ENCODE results near the gene KIAA0930.
"Not testable (repeated sequence)": the region's sequence is repeated elsewhere in the genome, so short reads cannot be mapped to it uniquely, and the experiment has no call there.

Gene KIAA0930

DNA sequence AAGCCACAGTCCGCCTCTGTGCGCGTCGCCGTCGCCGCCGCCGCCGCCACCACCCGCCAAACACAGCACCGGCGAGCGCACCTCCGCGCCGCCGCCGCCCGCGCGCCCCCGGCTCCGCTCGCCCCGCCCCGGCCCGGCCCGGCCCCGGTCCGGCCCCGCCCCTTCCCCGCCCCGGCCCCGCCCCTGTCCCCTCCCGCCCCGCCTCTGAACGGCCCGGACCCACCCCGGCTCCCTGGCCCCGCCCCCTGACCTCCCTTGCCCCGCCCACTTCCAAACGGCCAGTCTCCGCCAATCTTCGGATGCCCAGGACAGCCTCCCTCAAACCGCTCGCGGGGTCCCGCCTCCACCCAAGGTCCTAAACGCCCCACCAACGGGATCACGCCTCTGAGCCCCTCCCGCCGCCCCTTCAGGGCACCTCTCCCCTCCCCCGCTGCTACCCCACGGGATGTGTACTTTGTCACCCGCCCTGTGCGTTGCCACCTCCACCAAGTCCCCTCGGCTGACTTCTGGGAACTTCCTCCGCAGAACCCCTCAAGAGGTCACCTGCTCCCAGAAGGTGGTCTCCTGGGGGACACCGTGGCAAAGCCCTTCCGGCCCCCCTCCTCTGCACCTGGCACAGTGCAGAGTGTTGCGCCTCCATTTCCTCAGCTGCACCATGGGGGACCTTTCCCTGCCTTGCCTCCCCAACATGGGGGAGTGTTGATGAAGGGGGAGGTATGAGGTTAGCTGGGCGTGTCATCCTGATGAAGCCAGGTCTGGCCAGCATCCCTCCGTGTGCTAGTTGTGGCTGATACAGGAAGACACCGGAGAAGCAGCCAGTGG is at the start of gene KIAA0930:
KIAA0930 (minus strand) TSS at position 85 of the 822 bp plus-strand sequence. CDS start 191 bp downstream, outside the sequence.
- FAIRE-seq, result no peak

DNA sequence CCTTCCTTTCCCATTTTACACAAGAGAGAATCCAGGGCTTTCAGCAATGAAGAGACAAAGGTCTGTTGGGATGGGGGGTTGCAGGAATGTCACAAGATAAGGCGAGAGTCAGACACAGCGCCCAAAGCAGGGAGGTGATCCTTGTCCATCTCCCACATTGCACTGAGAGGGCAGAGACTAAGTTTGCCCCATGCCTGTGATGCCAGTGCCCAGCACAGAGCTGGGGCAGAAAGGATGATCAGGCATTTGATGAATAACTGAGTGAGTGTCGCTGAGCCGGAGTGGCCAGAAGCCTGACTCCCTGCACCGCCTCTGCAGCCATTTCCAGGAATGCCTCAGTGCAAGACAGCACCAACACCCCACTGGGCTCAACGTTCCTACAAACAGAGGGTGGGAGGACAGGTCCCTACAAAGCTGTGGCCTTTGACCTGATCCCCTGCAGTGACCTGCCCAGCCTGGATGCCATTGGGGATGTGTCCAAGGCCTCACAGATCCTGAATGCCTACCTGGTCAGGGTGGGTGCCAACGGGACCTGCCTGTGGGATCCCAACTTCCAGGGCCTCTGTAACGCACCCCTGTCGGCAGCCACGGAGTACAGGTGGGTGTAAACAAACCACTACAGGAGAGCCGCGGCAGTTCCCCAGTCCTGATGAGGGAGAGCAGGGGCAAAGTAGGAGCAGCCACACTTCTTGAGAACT is 46.3 kb upstream of the KIAA0930 start:
- FAIRE-seq, result no peak

DNA sequence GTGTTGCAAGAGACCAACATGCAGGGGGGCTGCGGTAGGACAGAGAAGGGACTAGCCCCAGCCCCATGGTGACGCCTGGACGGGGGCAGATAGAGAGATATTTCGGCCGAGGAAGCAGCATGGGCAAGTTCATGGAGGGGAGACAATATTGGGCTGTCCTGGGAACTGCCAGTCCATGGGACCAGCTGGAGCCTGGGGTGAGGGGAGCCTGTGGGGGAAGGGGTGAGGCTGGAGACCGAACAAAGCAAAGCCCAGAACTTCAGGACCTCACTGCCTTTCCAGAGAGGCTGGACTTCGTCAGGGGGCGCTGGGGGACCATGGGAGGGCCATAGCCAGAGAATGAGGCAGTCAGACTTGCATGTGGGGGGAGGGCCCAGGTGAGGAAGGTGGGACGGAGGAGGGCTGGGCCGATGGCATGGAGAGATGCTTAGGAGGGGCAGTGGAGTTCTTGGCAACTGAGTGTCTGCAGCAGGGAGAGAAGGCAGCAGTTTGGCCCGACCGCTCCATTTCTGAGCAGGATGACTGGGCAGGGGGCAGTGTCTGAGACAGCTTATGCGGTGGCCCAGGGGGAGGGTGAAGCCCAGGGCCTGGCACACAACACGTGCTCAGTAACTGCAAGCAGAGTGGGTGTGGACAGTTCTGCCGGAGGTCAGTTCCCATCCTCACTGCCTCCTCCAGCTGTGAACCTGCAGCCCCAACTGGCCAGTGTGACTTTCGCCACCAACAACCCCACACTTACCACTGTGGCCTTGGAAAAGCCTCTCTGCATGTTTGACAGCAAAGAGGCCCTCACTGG is 44.8 kb upstream of the KIAA0930 start:
- no peak for FAIRE-seq

DNA sequence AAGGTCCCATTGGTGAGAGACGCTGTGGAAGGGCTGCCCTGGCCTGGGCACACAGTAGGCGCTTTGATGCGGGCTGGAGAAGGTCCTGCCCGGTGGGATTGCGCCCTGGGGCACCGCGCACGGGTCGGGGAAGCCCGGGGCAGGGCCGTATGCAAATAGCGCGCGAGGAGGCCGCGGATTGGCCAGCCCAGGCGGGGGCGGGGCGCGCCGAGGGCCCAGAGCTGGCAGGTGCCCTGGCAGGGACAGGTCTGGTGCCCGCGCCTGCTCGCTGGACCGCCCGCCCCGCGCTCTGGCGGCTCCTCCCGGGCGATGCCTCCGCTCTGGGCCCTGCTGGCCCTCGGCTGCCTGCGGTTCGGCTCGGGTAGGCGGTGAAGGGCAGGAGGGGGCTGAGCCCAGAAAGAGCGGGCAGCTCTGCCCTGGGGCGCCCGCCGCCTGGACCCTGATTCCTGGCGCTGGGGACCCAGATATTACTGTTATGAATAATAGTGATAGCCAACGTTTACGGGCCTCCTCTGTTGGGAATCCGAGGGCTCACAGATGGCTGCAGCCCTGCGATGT is 44.1 kb upstream of the KIAA0930 start, which contains the start of gene UPK3A:
UPK3A (plus strand) TSS at position 245 of the 558 bp plus-strand sequence; CDS start at position 310, 65 bp downstream.
- no peak for FAIRE-seq

DNA sequence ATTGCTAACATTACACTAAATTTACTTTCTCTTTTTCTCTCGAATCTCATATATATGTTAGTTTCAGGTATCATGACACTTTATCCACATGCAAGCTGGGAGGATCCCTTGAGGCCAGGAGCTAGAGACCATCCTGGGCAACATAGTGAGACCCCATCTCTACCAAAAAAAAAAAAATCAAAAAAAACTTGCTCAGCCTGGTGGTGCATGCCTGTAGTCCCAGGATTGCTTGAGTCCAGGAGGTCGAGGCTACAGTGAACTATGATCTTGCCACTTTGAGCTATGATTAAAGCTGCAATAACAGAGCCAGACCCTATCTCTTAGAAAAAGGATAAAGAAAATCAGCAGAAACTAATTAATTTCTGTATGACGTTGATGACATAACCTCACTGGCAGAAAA is 40.3 kb upstream of the KIAA0930 start:
- no peak for FAIRE-seq

DNA sequence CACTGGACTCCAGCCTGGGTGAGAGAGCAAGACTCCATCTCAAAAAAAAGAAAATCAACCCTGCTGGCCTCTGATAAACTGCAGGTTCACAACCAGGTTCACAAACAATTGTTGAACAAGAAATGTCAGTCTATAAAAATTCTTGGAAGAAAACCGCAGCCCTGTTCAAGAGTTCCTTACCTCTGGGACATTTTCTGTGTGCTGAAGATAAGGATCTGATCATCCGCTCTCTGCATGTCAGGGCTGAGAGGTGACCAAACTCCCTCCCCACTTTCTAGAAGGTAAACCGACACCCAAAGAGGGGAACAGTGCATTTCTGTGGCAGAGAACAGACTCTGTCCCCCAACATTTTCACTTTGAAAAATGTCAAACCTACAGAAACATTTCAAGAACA is 39.9 kb upstream of the KIAA0930 start:
- FAIRE-seq, result no peak

DNA sequence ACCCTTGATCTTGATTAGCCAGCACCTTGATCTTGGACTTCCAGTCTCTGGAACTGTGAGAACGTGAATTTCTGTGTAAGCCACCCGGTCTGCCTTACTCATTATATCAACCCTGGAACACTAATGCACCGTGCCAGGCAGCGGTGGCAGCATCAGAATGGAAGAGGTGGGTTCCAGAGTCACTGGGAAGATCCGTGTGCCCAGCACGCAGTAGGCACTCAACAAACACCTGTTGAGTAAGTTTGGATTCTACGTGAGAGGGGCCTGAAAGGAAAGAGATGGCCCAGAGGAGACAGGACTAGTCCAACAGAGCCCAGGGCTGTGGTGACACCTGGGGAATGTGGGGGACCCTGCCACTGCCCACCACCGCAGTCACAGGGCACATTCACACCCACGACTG is 37.4 kb upstream of the KIAA0930 start:
- FAIRE-seq, result no peak

DNA sequence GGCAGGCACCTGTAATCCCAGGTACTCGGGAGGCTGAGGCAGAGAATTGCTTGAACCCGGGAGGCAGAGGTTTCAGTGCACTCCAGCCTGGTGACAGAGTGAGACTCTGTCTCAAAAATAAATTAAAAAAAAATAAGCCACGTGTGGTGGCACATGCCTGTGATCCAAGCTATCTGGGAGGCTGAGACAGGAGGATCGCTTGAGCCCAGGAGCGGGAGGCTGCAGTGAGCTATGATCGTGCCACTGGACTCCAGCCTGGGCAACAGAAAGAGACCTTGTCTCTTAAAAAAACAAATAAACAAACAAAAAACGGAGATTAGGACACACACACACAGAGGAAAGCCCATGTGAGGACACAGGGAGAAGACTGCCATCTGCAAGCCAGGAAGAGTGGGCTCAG is 37.0 kb upstream of the KIAA0930 start:
- FAIRE-seq, result not testable (repeated sequence)

DNA sequence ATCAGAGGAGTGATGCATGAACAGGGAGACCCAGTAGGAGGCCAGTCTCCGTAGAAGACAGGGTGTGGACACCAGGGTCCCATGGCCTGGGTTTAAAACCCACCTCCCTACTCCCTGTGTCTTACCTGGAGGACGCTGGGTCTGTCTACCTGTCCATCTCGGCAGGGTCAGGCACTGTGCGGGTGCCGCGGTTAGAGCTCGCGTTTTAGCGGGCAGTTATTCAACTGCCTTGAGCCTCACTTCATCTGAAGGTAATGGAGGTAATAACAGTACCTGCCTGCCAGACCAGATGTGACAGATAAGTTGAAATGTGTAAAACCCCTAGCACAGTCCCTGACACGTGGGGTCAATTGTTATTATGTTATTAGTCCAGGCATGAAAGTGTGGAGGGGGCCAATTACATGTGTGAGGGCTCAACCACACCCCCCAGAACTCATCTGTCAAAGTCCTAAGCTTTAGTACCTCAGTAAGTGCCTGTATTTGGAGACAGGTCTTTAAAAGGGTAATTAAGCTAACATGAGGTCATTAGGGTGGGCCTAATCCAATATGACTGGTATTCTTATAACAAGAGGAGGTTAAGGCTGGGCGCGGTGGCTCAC is 35.9 kb upstream of the KIAA0930 start:
- no peak for FAIRE-seq

DNA sequence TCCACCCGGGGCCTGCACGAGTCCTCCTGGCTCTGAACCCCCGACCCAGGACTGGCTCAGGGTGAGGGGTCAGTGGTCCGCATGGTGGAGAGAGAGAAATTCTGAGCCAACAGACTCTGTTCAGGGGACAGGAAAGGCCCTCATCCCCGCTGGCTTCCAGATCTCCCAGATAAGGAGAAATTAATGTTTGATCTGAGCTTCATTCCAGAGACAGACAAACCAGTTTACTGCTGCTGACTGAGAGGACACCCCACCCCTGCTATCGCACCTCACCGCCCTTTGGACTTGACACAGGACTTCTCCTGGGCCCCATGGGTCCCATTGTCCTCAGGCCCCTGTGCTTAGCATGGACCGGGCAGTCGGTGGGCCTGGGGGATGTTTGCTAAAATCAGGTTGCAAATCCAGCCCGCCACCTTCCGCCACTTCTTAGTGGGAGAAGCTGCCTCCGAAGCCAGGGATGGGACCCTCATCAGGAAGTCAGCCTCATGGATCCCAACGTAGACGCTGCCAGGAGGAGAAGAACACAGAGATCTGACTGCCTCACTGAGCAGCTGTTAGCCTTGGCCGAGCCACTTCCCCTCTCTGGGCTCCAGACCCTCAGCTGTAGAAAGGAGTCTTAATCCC is 32.9 kb upstream of the KIAA0930 start:
- no peak for FAIRE-seq

DNA sequence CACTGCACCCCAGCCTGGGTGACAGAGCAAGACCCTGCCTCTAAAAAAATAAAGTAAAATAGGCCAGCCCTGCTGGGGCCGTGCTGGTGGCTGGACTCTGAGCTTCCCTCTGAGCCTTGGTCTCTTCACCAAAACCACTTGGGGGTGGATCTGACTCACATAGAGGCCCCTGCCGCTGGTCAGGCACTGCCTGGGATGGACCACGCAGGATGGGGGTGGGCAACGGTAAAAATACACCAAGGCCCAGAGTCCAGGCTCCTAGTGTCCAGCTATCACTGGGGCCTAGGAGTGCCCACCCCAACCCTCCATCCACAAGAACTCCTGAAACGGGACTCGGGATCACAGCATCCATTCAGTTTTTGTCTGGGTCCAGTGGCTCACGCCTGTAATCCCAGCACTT is 31.8 kb upstream of the KIAA0930 start:
- no peak for FAIRE-seq

DNA sequence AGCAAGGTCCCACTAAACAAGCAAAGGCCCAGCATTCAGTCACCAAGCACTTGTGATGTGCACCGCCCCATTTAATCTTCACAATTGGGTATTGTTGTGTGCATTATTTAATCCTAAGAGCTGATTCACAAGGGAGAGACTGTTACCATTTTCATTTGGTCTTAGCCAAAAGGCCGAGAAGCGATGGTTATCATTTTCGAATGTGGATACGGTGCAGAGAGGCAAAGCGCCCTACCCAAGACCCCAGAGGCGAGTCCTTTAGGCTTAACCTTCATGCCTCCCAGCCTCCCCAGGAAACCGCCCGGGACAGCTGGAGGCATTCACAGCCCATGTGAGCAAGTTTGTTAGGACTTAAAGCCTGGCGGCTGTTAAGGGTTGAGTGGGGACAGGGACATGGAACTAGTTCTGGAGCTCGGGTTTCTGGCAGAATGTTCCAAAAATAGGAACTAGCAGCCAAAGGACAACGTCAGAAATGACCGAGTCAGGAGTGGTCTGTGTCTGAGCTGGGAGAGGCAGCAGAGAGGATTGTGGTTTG is 31.0 kb upstream of the KIAA0930 start:
- FAIRE-seq, result no peak

DNA sequence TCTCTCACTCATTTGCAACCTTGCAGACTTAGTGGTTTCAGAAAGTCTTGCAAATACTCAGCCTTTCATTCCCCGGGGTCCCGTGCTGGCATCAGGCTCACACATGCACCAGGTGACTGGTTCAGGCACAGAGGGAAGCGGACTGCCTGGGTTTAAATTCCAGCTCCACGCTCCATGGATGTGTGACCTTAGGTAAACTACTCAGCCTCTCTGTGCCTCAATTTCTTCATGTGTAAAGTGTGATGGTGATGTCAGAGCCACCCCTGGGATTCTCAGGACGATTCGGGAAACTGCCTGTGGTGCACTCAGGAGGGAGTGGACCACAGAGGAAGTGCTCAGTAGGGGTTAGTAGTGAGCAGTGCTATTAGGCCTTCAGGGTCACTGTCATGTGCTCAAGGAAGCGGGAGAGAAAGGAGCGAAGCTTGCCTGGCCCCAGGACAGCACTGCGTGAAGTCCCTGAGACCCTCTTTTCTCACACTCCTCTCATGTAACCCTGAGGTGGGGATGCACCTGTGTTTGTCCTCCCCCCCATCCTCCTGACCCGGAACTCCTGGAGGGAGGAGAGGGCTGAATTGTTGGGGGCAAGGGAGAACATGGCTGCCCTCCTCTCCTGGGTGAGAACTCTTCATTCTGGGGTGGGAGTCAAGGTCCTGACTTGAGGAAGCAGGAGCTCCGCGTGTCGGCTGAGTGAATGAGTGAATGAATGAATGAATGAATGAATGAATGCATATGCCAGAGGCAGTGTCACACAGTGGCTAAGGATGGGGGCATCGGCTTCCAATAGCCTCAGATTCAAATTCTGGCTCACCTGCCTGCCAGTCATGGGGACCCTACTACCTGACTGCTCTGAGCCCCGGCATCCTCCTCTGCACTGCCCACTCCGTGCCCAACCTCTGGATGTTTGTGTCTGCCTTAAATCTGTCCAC is 29.7 kb upstream of the KIAA0930 start:
- FAIRE-seq, result no peak

DNA sequence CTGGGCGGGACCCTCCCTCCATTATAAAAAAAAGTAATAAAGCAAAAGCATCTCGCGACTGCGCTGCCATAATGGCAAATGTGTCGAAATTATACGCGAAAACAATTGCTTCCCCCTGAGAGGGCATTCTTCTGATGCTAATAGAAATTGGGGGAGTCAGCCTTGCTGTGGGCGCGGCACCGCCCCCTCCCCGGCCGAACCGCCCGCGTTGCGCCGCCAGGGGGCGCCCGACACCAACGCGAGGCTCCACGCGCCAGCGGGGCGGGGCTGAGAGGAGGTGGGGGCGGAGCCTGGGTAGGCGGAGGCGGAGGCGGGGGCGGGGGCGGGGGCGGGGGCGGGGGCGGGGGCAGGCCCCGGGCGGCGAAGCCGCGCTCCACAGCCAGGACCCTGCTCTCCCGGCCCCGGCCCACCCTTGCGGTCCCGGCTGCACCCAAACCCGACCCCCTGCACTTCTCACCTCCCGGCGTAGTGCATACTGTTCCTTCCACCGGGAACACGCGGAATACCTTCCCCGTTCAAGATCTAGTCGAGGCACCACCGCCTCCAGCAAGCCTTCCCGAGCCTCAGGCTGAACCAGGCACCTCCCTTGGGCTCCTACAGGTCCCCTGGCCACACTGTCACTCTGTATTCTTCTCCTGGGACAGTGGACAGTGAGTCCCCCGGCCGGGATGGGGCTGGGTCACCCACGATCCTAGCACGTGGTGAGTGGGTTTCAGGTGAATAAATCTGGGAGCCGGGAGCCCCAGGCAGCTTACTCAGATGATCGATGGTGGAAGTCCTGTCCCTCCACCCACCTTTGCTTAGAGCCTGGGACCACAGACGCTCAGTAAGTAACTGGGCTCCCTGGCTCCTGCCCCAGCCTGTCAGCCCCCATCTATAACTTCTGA is 28.5 kb upstream of the KIAA0930 start:
- FAIRE-seq, result no peak

DNA sequence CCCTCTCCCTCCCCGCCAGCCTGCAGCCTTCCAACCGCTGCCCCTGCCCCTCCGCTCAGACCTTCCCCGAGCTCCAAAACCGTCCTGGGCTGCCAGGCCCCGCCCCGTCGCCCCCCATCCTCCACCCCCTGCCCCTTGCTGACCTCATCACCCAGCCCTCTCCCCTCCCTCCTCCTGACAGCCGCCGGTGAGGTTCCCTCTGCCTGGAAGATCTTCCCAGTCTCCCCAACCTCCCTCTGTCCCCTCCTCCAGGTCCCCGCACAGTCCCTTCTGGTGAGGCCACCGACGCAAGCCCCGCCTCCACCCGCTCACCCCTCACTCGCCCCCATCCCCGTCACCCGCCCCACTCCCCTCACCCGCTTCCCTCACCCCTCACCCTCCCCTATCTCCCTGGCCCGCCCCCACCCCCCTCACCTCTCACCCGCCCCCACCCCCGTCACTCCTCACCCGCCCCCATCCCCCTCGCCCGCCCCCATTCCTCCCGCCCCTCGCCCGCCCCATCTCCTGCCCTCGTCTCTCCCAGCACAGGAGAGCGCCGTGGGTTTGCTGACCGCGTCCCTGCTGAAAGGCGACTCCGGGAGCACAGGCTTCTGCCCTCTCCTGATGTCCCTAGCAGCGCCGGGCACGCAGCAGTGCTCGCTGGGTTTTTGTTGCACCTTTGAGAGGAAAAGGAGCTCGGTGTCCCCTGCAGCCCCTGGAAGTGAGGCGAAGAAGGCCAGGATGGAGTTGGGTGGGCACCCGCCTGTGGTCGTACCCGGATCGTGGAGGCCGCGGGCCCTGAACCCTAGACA is 27.7 kb upstream of the KIAA0930 start:
- no peak for FAIRE-seq

DNA sequence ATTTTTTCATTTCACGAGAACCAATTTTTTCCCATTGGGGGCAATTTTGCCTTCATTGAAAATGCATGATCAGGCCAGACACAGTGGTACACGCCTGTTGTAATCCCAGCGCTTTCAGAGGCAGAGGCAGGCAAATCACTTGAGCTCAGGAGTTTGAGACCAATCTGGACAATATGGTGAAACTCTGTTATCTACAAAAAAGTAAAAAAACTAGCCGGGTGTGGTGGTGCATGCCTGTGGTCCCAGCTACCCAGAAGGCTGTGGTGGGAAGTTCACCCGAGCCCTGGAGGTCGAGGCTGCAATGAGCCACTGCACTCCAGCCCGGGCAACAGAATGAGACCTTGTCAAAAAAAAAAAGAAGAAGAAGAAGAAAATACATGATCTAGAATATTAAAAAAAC is 24.8 kb upstream of the KIAA0930 start:
- no peak for FAIRE-seq

DNA sequence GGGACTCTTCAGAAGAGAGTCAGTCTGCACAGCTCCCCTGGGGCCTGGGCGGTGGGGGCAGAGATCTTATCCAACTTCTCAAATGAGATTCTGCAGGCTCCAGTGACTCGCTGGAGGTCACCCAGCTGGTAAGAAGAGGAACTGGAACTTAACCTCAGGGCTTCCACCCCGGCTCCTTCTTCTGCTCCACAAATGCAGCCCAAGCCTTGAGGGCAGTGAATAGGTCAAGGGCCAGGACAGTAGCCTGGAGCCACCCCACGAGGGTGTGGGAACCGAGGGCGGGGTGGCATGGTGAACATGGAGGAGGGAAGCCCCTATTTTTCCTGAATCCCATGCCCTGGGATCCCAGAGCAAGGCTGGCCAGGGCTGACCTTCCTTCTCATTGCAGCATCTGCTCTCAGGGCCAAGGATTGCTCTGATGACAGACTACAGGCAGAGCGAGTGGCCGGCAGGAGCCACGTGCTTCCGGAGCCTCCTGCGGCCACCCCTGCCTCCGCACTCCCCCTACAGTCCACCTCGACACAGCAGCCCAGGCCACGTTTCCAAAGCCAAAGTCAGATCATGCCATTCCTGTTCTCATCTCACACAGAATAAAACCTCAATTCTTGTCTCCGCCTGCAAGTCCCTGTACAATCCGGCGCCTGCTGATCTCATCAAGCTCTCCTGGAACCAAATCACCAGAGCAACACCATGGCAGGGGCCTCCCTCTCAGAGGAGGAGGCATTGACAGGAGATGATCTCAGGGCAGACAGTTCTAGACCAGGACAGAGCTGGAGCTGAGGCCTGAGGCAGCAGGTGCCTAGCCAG is 23.0 kb upstream of the KIAA0930 start:
- no peak for FAIRE-seq

DNA sequence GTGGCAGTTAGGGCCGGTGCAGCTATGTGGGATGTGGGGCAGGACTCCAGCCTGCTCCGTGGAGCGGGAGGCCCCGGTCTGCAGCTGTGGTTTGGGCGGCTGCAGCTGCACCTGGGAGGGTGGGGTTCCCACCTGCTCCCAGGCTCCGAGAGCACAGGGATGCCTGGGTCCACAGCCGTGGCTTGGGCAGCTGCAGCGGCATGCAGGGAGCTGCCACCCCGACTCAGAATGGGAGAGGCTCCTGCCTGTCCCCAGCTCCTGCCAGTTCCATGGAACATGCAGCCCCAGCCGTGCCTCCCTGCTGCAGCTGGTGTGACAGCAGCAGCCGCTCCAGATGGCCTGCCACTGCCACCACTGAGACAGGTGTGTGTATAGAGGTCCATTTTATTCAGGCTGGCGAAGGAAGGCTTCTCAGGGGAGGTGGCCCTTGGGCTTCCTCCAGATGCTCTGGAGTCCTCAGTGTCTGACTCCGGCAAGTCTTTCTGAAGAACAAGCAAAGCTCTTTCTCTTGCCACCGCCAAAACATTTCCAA is 22.3 kb upstream of the KIAA0930 start:
- no peak for FAIRE-seq
